DMS53 (cell line): ENCODE measurements around the gene KRT6B.
"Not testable (repeated sequence)": the region's sequence is repeated elsewhere in the genome, so short reads cannot be mapped to it uniquely, and the experiment has no call there.

Experiments used
- DNase-seq: peaks from one replicate; lab custom pipeline; 2025; lab: John Stamatoyannopoulos, UW

KRT6B gene

GRCh38 chr12:52452101-52452500, at the start of gene KRT6B:
KRT6B (minus strand) TSS chr12:52452146; CDS start chr12:52452078, 68 bp downstream.
- DNase-seq: no peak

- no peak for DNase-seq
Measured at GRCh38 chr12:52501490-52501889, 49.5 kb upstream of the KRT6B start.

- not testable (repeated sequence) for DNase-seq
Measured at GRCh38 chr12:52500574-52500973, 48.6 kb upstream of the KRT6B start.

GRCh38 chr12:52499806-52500560, 48.0 kb upstream of the KRT6B start:
- no peak for DNase-seq

GRCh38 chr12:52498946-52499345, 47.0 kb upstream of the KRT6B start:
- DNase-seq: no peak

GRCh38 chr12:52497975-52498374, 46.0 kb upstream of the KRT6B start:
- no peak for DNase-seq

- DNase-seq: no peak
Measured at GRCh38 chr12:52496590-52497071, 44.7 kb upstream of the KRT6B start.

GRCh38 chr12:52496054-52496453, 44.1 kb upstream of the KRT6B start:
- no peak for DNase-seq

- no peak for DNase-seq
Measured at GRCh38 chr12:52495389-52495788, 43.4 kb upstream of the KRT6B start.

GRCh38 chr12:52494518-52494917, 42.6 kb upstream of the KRT6B start:
- DNase-seq: no peak

GRCh38 chr12:52494100-52494499, 42.2 kb upstream of the KRT6B start:
- DNase-seq: no peak

GRCh38 chr12:52493172-52493571, 41.2 kb upstream of the KRT6B start, which contains the start of gene KRT6A:
KRT6A (minus strand) TSS chr12:52493257; CDS start chr12:52493188, 69 bp downstream.
- no peak for DNase-seq

- not testable (repeated sequence) for DNase-seq
Measured at GRCh38 chr12:52492405-52492804, 40.5 kb upstream of the KRT6B start.

GRCh38 chr12:52491495-52491894, 39.5 kb upstream of the KRT6B start:
- DNase-seq: not testable (repeated sequence)

GRCh38 chr12:52488736-52489135, 36.8 kb upstream of the KRT6B start:
- DNase-seq: no peak

- not testable (repeated sequence) for DNase-seq
Measured at GRCh38 chr12:52487744-52488443, 35.9 kb upstream of the KRT6B start.

- DNase-seq: no peak
Measured at GRCh38 chr12:52487211-52487610, 35.3 kb upstream of the KRT6B start.

GRCh38 chr12:52486166-52487105, 34.5 kb upstream of the KRT6B start:
- DNase-seq: no peak

GRCh38 chr12:52480073-52480472, 28.1 kb upstream of the KRT6B start:
- DNase-seq: no peak

GRCh38 chr12:52477651-52478050, 25.7 kb upstream of the KRT6B start:
- no peak for DNase-seq

- no peak for DNase-seq
Measured at GRCh38 chr12:52474212-52474611, 22.3 kb upstream of the KRT6B start.

- no peak for DNase-seq
Measured at GRCh38 chr12:52473768-52474167, 21.8 kb upstream of the KRT6B start, which contains the start of gene KRT6C. KRT6C (minus strand) TSS chr12:52473805; CDS start chr12:52473737, 68 bp downstream.
